Bronchial epithelial cell (primary cell): ENCODE data around the gene PPP2R5D. TPM values are rescaled to one million over a fixed set of nuclear protein-coding genes. Genes with fewer than 3 reads are reported as not detected.
"Not testable (repeated sequence)": the region's sequence is repeated elsewhere in the genome, so short reads cannot be mapped to it uniquely, and the experiment has no call there.

Source experiments
- DNase-seq: peaks from one replicate; pipeline ENCODE4 v3.0.0-alpha.2; 2010; ENCODE audit warnings: low read depth
- FAIRE-seq: peaks from 2 replicates; lab custom pipeline; 2011; peaks lifted over from hg19 to GRCh38; lab: Jason Lieb, UNC
- H3K27me3 ChIP-seq: 2 replicates; pipeline ENCODE4 v1.5.1; 2011; ENCODE audit warnings: low read length; ENCODE audit not compliant: control insufficient read depth, insufficient read depth
- H3K36me3 ChIP-seq: 2 replicates; pipeline ENCODE4 v1.5.1; 2011; ENCODE audit warnings: low read length; ENCODE audit not compliant: control insufficient read depth, insufficient read depth
- H3K4me3 ChIP-seq: 2 replicates; pipeline ENCODE4 v1.5.1; 2011; ENCODE audit warnings: mild to moderate bottlenecking, low read depth, low read length, control low read depth
- total RNA-seq: library from RNA; depleted of rRNA; stranded (reverse); fragments of >200 nt; gene quantifications from 2 replicates; pipeline ENCODE4 v1.2.1, GENCODE V29; 2014
- TF ChIP-seq, protein P1 (sequence below): IDR thresholded peaks from 2 replicates; pipeline ENCODE4 v1.5.1; 2011; ENCODE audit warnings: mild to moderate bottlenecking, moderate library complexity, low read length, control low read depth, inconsistent platforms; ENCODE audit not compliant: insufficient read depth, severe bottlenecking

The PPP2R5D gene
- total RNA-seq, 1 donor from 2014 or later = 27.6 TPM

DNA sequence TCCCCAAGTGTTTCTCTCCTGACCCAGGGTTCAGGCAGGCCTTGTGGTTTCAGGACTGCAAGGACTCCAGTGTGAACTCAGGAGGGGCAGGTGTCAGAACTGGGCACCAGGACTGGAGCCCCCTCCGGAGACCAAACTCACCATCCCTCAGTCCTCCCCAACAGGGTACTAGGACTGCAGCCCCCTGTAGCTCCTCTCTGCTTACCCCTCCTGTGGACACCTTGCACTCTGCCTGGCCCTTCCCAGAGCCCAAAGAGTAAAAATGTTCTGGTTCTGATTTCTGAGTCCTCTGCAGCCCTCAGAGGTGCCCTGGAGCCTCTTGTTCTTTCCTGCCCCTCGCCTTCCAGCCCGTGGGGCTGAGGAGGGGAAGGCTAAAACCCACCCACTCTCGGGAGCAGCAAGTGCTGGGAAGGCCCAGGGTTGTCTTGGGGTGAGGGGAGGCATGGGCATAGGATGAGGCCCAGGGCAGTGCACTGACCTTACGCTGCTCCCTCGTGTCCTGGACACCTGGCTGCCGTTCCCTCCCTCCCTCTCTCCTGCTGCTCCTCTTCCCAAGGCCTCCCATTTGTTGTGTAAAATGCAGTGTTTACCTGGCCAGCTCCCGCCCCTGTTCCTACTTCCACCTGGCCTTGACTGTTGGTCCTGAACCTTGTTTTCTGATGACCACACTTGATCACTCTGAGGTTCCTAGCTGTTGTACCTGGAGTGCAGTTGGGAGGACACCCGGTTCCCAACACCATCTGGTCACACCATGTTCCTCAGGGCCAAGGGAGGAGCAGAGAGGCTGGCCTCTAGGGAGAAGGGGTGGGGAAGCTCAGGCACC is 45.2 kb upstream of the PPP2R5D start:
- no peak for DNase-seq
- Histone ChIP-seq H3K27me3 (no peaks in the 10 kb centered on the region), H3K36me3 (peaks cover 23% of the 10 kb centered on the region), H3K4me3 (no peak overlapping the region)
- no peak for FAIRE-seq
- TF ChIP-seq, protein P1, sequence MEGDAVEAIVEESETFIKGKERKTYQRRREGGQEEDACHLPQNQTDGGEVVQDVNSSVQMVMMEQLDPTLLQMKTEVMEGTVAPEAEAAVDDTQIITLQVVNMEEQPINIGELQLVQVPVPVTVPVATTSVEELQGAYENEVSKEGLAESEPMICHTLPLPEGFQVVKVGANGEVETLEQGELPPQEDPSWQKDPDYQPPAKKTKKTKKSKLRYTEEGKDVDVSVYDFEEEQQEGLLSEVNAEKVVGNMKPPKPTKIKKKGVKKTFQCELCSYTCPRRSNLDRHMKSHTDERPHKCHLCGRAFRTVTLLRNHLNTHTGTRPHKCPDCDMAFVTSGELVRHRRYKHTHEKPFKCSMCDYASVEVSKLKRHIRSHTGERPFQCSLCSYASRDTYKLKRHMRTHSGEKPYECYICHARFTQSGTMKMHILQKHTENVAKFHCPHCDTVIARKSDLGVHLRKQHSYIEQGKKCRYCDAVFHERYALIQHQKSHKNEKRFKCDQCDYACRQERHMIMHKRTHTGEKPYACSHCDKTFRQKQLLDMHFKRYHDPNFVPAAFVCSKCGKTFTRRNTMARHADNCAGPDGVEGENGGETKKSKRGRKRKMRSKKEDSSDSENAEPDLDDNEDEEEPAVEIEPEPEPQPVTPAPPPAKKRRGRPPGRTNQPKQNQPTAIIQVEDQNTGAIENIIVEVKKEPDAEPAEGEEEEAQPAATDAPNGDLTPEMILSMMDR = no peak

DNA sequence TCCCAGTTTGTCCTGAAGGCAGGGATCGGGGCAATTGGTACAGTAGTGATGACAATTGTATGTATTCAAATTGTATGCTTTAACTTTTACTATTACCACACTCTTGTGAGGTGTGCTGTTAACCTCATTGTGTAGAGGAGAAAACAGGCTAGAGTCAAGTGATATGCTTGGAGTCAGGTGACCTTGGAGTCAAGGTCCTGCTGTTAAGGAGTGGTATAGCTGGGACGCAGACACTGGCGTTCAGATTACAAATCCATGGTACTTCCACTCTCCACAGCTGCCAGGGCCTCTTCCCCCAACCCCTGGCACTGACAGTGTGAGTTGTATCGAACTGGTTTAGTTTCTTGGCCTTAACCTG is 44.6 kb upstream of the PPP2R5D start:
- TF ChIP-seq, protein P1 = no peak
- FAIRE-seq (no peak), DNase-seq (no peak)
- Histone ChIP-seq H3K27me3 (no peaks in the 10 kb centered on the region), H3K36me3 (peaks cover 19% of the 10 kb centered on the region), H3K4me3 (no peak overlapping the region)

DNA sequence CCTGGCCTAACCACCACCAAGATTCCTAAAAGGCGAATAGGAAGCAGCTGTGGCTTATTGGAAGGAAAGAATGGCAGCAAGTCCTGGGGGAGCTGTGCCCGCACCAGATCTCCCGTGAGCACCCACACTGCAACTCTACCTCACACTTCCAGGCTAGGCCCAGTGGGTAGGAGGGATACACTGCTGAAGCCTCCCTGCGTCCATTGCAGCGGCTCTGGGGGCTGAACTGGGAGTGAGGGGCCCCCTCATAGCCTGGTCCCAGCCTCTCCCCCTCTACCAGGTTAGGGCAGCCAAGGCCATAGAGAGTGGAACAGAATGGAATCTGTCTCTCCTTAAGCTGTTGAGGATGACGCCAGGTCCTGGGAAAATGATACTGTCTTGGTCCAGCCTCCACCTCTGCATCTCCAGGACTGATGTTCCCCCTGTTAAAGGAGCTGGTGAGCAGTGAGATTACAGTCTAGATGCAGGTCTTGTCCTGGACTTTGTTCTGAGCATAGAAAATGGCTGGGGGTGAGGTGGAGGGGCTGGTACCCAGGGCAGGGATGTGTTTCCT is 43.8 kb upstream of the PPP2R5D start:
- peaks cover 18% of the 10 kb centered on the region for H3K36me3 ChIP-seq
- no peak for FAIRE-seq
- DNase-seq = no peak
- TF ChIP-seq, protein P1 = no peak
- no peaks in the 10 kb centered on the region for H3K27me3 ChIP-seq
- no peak overlapping the region for H3K4me3 ChIP-seq

DNA sequence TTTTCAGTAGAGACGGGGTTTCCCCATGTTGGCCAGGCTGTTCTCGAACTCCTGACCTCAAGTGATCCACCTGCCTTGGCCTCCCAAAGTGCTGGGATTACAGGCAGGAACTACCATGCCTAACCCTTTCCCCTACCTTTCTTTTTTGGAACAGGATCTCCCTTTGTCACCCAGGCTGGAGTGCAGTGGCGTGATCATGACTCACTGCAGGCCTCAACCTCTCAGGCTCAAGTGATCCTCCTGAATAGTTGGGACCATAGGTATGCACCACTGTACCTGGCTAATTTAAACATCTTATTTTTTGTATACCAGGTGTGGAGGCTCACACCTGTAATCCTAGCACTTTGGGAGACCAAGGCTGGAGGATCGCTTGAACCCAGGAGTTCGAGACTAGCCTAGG is 43.0 kb upstream of the PPP2R5D start:
- DNase-seq = peak; percentile 30
- FAIRE-seq, H3K4me3 ChIP-seq, H3K27me3 ChIP-seq: not testable (repeated sequence)
- peaks cover 14% of the 10 kb centered on the region for H3K36me3 ChIP-seq

DNA sequence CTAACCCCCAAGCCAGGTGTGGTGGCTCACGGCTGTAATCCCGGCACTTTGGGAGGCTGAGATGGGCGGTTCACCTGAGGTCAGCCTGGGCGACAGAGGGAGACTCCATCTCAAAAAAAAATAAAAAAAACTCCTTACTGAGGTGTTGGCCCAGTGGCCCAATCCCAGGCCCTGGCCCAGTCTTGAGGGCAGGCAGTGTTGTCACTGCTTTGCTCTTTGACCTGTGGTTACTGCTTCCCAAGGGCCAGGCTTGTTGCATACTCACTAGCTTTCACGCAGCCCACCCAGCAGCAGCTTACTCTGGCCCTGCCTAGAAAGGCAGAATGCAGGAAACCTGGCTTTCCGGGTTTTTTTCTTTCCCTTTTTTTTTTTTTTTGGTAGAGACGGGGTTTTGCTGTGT is 41.9 kb upstream of the PPP2R5D start:
- TF ChIP-seq, protein P1 = no peak
- Histone ChIP-seq H3K4me3 (no peak overlapping the region), H3K27me3 (no peaks in the 10 kb centered on the region), H3K36me3 (peaks cover 13% of the 10 kb centered on the region)
- DNase-seq (no peak), FAIRE-seq (no peak)

- Histone ChIP-seq H3K36me3 (no peaks in the 10 kb centered on the region), H3K27me3 (no peaks in the 10 kb centered on the region), H3K4me3 (no peak overlapping the region)
- no peak for FAIRE-seq
- no peak for DNase-seq
- TF ChIP-seq, protein P1 = no peak
These were observed 36.4 kb upstream of the PPP2R5D start for GRCh38 chr6:42947950-42948349.
